ENCODE data around the gene CD44. TPM values are rescaled to one million over a fixed set of nuclear protein-coding genes. Genes with fewer than 3 reads are reported as not detected.

Gene CD44
- total and polyA plus RNA-seq, 9 donors, result 8.3 to 330 (median 26.0) TPM

DNA sequence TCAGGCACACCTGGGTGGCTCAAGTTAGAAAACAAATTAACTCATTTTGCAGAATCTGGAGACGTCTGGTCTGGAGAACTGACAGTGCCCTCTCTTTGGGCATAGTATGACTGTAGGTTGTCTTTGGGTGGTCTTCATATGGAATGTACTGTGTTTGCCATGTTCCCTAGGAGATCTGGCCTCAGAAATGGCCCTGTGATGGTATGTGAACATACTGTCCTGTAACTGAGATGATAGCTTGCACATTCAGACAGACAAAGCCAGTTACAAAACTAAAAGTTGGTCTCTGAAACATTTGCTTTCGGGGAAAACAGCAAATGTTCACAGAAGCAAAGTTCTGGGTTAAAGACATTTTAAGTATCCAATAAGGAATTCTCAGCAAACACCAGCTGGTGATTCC lies 29.7 kb downstream of the CD44 start:
- Histone ChIP-seq H3K27ac (no peak overlapping the region), H3K4me1 (ENCODE audit: insufficient read depth) (peaks cover 5% of the 10 kb centered on the region), H3K9me3 (no peaks in the 10 kb centered on the region), H3K4me3 (no peak overlapping the region), H3K27me3 (no peaks in the 10 kb centered on the region), H3K36me3 (no peaks in the 10 kb centered on the region)
- TF ChIP-seq POLR2A (IDR thresholded peaks at IDR 0.05), result no peak
- no peak for DNase-seq
- WGBS, 3 donors, result 86 to 91% (median 87%) methylated on average over 2 of the region's 2 CpGs
- intact Hi-C loops (cut with DNase I), result no loop called here

- Histone ChIP-seq H3K4me3 (no peak overlapping the region), H3K9me3 (no peaks in the 10 kb centered on the region), H3K27me3 (no peaks in the 10 kb centered on the region), H3K36me3 (no peaks in the 10 kb centered on the region), H3K4me1 (ENCODE audit: insufficient read depth) (peaks cover 5% of the 10 kb centered on the region), H3K27ac (no peak overlapping the region)
- WGBS, 3 donors, result 91 to 98% (median 95%) methylated on average over 2 of the region's 2 CpGs
- DNase-seq, result no peak
- intact Hi-C loops (cut with DNase I), result no loop called here
- TF ChIP-seq POLR2A (IDR thresholded peaks at IDR 0.05), result no peak
Measured at GRCh38 chr11:35169112-35169511, 30.1 kb downstream of the CD44 start.

GRCh38 chr11:35169754-35170153 lies 30.8 kb downstream of the CD44 start:
- Histone ChIP-seq H3K36me3 (no peaks in the 10 kb centered on the region), H3K4me3 (no peak overlapping the region), H3K27ac (no peak overlapping the region), H3K27me3 (no peaks in the 10 kb centered on the region), H3K9me3 (no peaks in the 10 kb centered on the region), H3K4me1 (ENCODE audit: insufficient read depth) (peaks cover 5% of the 10 kb centered on the region)
- WGBS, 3 donors, result 94 to 97% (median 94%) methylated on average over 1 of the region's 1 CpG
- no peak for TF ChIP-seq CTCF (IDR thresholded peaks at IDR 0.05)
- TF ChIP-seq POLR2A (IDR thresholded peaks at IDR 0.05), result no peak
- TF ChIP-seq EP300 (IDR thresholded peaks at IDR 0.05), result no peak
- intact Hi-C loops (cut with DNase I), result no loop called here
- no peak for DNase-seq

DNA sequence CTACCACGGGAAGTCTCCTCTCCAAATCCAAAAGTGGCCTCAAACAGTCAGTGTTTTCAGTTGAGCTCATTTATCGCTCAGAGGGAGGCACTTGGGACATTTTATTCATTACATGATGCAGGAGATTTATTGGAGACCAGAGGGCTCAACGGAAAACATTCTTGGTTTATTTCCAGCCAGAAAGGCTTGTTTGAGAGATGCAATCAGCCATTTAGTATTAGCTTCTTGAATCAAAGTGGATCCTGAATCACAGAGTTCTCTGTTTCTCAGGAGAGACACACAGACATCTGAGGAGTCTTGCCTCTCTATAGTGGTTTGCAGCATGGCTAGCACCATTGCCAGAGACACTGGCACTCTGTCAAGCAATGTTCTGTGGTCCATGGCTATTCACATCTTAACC lies 31.5 kb downstream of the CD44 start:
- intact Hi-C loops (cut with DNase I), result no loop called here
- 52 to 80% (median 77%) methylated on average over 3 of the region's 3 CpGs for WGBS, 3 donors

GRCh38 chr11:35171226-35171625 lies 32.3 kb downstream of the CD44 start:
- no peak overlapping the region for H3K4me3 ChIP-seq
- H3K4me1 ChIP-seq (ENCODE audit: insufficient read depth), result peaks cover 5% of the 10 kb centered on the region
- no peaks in the 10 kb centered on the region for H3K36me3 ChIP-seq
- no peak overlapping the region for H3K27ac ChIP-seq
- H3K27me3 ChIP-seq, result no peaks in the 10 kb centered on the region
- TF ChIP-seq EP300 (IDR thresholded peaks at IDR 0.05), result no peak
- TF ChIP-seq CTCF (IDR thresholded peaks at IDR 0.05), result no peak
- TF ChIP-seq POLR2A (IDR thresholded peaks at IDR 0.05), result no peak
- 84 to 97% (median 96%) methylated on average over 1 of the region's 1 CpG for WGBS, 3 donors
- no peaks in the 10 kb centered on the region for H3K9me3 ChIP-seq
- DNase-seq, result no peak
- intact Hi-C loops (cut with DNase I), result no loop called here

More for the DNA sequence above, 31.5 kb downstream of the CD44 start:
- Histone ChIP-seq H3K27me3 (no peaks in the 10 kb centered on the region), H3K4me1 (ENCODE audit: insufficient read depth) (peaks cover 5% of the 10 kb centered on the region), H3K36me3 (no peaks in the 10 kb centered on the region), H3K9me3 (no peaks in the 10 kb centered on the region), H3K27ac (no peak overlapping the region), H3K4me3 (no peak overlapping the region)
- DNase-seq, result no peak
- TF ChIP-seq EP300 (IDR thresholded peaks at IDR 0.05) (no peak), POLR2A (IDR thresholded peaks at IDR 0.05) (no peak), CTCF (IDR thresholded peaks at IDR 0.05) (no peak)

All from ovary (tissue), 9 donors.